Measurements from ENCODE around the gene CCDC200.
"Not testable (repeated sequence)": the region's sequence is repeated elsewhere in the genome, so short reads cannot be mapped to it uniquely, and the experiment has no call there.

CCDC200 gene

GRCh38 chr17:43215341-43215740, 13.1 kb downstream of the CCDC200 start:
- no peak for DNase-seq

- DNase-seq: no peak
Measured at GRCh38 chr17:43213545-43213944, 14.9 kb downstream of the CCDC200 start.

GRCh38 chr17:43212641-43213490, 15.6 kb downstream of the CCDC200 start:
- DNase-seq: peak; percentile 69 to 94 (median 90)

- DNase-seq: peak; percentile 95 to 97 (median 96)
Measured at GRCh38 chr17:43211480-43212402, 16.7 kb downstream of the CCDC200 start, which contains the start of gene TMEM106A. TMEM106A (plus strand) TSS chr17:43211875; CDS start chr17:43213042, 1,167 bp downstream.

GRCh38 chr17:43211123-43211479, 17.3 kb downstream of the CCDC200 start:
- no peak for DNase-seq

- DNase-seq: no peak
Measured at GRCh38 chr17:43210576-43210975, 17.8 kb downstream of the CCDC200 start.

GRCh38 chr17:43203013-43203412, 25.4 kb downstream of the CCDC200 start:
- DNase-seq: not testable (repeated sequence)

- DNase-seq: no peak
Measured at GRCh38 chr17:43200127-43200526, 28.3 kb downstream of the CCDC200 start.

- DNase-seq: no peak
Measured at GRCh38 chr17:43199633-43200032, 28.8 kb downstream of the CCDC200 start.

- DNase-seq: no peak
Measured at GRCh38 chr17:43193251-43193650, 35.2 kb downstream of the CCDC200 start.

GRCh38 chr17:43186656-43187055, 41.8 kb downstream of the CCDC200 start:
- not testable (repeated sequence) for DNase-seq

- DNase-seq: no peak
Measured at GRCh38 chr17:43183921-43184320, 44.5 kb downstream of the CCDC200 start.

- no peak for DNase-seq
Measured at GRCh38 chr17:43176119-43176570, 52.3 kb downstream of the CCDC200 start.

GRCh38 chr17:43175213-43176118, 53.0 kb downstream of the CCDC200 start:
- DNase-seq: peak in 1 of 3 donors; percentile 14

GRCh38 chr17:43171586-43172487, 56.6 kb downstream of the CCDC200 start:
- peak; percentile 87 to 98 (median 97) for DNase-seq

Measured in suppressor macrophage treated with lipopolysaccharide for 1 hour (primary cell).